DOHH2 (cell line): ENCODE results near the gene CARS2.
"Not testable (repeated sequence)": the region's sequence is repeated elsewhere in the genome, so short reads cannot be mapped to it uniquely, and the experiment has no call there.

ENCODE experiments used
- EZH2phosphoT487 ChIP-seq: fragments of 200-600 bp; sonication (generic); IDR thresholded peaks from 2 replicates; pipeline ENCODE4 v1.6.1; 2017; ENCODE audit warnings: borderline replicate concordance, mild to moderate bottlenecking, antibody characterized with exemption, low read length, moderate library complexity, mixed read lengths
- TF ChIP-seq, protein P1 (sequence below): fragments of 200-600 bp; sonication (generic); IDR thresholded peaks from one replicate; pipeline ENCODE4 v1.5.1; 2014; ENCODE audit warnings: antibody characterized with exemption, mild to moderate bottlenecking, low read depth, low read length; ENCODE audit not compliant: poor library complexity, severe bottlenecking

DNA sequence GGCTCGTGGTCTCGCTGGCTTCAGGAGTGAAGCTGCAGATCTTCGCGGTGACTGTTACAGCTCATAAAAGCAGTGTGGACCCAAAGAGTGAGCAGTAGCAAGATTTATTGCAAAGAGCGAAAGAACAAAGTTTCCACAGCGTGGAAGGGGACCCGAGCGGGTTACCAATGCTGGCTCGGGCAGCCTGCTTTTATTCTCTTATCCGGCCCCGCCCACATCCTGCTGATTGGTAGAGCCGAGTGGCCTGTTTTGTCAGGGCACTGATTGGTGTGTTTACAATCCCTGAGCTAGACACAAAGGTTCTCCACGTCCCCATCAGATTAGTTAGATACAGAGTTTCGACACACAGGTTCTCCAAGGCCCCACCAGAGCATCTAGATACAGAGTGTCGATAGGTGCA is 73.7 kb downstream of the CARS2 start:
- TF ChIP-seq, protein P1, sequence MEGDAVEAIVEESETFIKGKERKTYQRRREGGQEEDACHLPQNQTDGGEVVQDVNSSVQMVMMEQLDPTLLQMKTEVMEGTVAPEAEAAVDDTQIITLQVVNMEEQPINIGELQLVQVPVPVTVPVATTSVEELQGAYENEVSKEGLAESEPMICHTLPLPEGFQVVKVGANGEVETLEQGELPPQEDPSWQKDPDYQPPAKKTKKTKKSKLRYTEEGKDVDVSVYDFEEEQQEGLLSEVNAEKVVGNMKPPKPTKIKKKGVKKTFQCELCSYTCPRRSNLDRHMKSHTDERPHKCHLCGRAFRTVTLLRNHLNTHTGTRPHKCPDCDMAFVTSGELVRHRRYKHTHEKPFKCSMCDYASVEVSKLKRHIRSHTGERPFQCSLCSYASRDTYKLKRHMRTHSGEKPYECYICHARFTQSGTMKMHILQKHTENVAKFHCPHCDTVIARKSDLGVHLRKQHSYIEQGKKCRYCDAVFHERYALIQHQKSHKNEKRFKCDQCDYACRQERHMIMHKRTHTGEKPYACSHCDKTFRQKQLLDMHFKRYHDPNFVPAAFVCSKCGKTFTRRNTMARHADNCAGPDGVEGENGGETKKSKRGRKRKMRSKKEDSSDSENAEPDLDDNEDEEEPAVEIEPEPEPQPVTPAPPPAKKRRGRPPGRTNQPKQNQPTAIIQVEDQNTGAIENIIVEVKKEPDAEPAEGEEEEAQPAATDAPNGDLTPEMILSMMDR = not testable (repeated sequence)
- not testable (repeated sequence) for TF ChIP-seq EZH2phosphoT487
